Measurements from ENCODE around the gene KCTD3. TPM values are rescaled to one million over a fixed set of nuclear protein-coding genes. Genes with fewer than 3 reads are reported as not detected.

The KCTD3 gene
- total RNA-seq, result 24.2 TPM

DNA sequence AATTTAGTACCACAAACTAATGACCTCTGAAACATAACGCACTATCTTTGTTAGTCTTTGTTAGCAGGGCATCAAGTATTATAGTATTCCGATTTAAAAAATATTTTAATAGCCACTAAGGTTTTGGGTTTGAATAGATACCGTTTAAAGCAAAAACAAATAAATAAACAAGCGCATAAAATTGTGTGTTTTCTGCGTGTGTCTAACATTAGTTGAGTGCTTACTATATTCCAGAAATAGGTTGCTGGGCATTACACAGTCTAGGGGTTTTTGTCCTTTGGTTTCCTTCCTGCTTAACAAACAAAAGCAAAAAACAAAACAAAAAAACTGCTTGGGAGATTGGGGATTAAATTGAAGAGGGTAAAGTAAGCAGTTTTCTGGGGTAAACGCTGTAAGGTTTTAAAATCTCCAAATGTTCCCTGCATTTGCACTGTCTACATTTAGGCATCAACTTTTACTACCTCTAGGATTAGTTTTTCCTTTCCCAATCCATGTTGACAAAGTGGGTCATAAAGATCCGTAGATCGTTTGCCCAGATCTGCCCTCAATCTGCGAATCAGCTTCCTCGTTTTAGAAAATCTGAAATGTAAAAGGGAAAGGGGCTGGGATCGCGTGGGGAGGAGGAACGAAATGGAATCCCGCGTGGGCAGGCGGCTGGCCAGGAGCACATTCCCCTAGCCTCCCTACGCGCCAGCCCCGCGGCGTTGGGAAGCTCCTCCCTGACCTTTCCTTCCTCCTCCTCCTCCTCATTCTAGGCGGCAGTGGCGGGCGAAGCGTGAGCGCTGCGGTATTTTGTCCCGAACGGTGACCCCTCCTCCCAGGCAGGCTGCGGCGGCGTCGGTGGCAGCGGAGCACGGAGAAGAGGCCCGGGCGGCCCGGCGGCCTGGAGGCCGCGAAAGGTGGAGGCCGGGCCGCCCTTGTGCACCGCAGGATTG is at the start of gene KCTD3:
Gene KCTD3 (plus strand): TSS at position 749 of the 935 bp plus-strand sequence. CDS start 382 bp downstream, outside the sequence.
- DNase-seq (ENCODE audit: low read depth in 2 of 3, low spot score in 2 of 3), result peak in 2 of 3 donors; percentile 65 to 72

GRCh38 chr1:215517441-215517891 is 49.6 kb upstream of the KCTD3 start:
- DNase-seq (ENCODE audit: low read depth in 2 of 3, low spot score in 2 of 3), result no peak

GRCh38 chr1:215518594-215518993 is 48.5 kb upstream of the KCTD3 start:
- no peak for DNase-seq (ENCODE audit: low read depth in 2 of 3, low spot score in 2 of 3)

DNA sequence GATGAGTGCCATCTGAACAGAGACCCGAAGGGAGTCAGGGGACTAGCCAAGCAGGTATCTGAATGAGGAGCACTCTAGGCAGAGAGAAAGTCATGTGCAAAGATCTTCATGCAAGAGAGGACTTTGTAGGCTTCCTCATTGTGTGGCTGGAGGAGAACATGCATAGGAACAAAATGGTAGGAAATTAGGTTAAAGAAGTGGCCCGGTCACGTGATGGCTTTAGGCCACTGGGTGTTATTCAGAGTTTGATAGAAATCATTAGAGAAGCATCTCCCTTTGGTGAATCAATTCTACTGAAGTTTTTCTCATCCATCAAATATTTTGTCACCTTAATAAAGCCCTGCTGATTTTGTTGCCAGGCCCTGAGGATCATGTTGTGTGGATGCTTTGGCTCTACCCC is 45.8 kb upstream of the KCTD3 start:
- no peak for DNase-seq (ENCODE audit: low read depth in 2 of 3, low spot score in 2 of 3)

DNA sequence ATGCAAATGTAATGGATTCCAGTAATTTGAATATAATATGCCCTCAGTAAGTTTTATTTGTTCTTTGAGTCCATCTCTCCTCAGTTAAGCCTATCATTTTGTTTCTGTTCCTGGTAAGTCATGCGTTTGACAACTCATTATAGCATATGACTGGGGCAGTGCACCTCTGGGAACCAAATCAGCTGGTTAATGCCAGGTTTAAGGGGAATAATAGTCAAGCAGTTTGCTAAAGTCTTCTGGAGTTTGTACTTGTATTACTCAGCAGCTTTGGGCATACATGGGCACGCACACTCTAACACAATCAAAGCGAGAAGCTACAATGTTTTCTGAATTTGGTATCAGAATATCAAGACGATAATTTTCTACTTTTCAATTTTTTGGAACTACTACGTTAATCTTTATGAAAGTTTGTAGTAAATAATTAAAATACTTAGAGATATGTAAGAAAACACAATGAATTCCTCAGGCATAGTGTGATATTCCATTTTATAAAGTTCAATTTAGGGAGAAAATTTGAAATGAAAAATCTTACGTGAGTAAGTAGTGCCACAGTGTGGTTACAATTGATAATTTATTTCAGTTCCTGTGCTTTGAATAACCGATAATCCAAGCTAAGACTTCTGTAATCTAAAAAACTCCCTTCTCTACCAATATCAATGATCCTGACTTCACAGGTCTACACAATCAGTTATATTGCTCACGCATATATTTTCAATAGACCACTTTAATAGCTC is 43.8 kb upstream of the KCTD3 start:
- no peak for DNase-seq (ENCODE audit: low read depth in 2 of 3, low spot score in 2 of 3)

GRCh38 chr1:215523906-215524305 is 43.2 kb upstream of the KCTD3 start:
- DNase-seq (ENCODE audit: low read depth in 2 of 3, low spot score in 2 of 3), result no peak

DNA sequence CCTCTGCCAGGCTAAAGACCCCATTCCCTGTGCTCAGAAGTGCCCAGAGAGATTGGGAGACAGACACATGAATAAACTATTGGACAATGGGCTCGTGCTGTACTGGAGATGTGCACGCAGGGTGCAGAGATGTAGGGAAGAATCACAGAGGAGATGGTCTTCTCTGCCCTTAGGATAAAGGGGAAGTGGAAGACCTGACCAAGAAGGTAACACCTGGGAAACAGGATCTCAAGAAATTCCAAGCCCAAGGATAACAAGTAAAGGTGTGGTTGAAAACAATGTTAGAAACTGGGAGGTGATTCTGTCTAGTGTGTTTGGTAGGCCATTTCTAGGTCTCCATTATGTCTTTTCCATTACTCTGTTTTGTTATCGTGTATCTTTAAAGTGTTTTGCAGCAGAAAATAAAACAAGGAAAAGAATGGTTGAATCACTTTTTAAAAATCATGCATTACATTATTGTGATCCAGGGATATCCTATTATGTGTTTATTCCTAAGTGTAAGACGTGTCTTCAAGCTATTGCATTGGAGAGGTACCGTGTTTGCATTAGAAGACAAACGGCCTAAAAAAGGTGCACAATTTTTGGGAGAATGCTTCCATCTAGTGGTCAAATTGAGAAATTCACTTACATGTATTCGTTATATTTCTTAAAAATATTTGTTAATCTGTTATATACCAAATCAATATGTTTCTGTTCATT is 40.8 kb upstream of the KCTD3 start:
- peak; percentile 16 to 65 (median 19) for DNase-seq (ENCODE audit: low read depth in 2 of 3, low spot score in 2 of 3)

DNA sequence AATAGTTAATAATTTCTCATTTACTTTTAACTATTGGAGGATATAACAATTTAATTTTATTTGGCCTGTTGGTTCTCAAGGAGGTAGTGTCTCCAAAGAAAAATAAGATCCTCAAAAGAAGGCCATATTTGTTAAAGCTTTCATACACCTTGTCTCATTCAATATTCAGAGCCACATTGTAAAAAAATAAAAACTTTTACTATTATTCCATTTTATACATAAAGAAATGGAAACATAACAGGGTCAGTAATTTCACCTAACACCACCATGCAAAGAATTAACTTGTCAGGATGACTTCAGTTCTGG is 40.3 kb upstream of the KCTD3 start:
- no peak for DNase-seq (ENCODE audit: low read depth in 2 of 3, low spot score in 2 of 3)

GRCh38 chr1:215529111-215529510 is 38.0 kb upstream of the KCTD3 start:
- DNase-seq (ENCODE audit: low read depth in 2 of 3, low spot score in 2 of 3), result no peak

- DNase-seq (ENCODE audit: low read depth in 2 of 3, low spot score in 2 of 3), result no peak
Measured at GRCh38 chr1:215529571-215529970, 37.5 kb upstream of the KCTD3 start.

- DNase-seq (ENCODE audit: low read depth in 2 of 3, low spot score in 2 of 3), result no peak
Measured at GRCh38 chr1:215530401-215530984, 36.6 kb upstream of the KCTD3 start.

- DNase-seq (ENCODE audit: low read depth in 2 of 3, low spot score in 2 of 3), result peak in 1 of 3 donors; percentile 18
Measured at GRCh38 chr1:215539803-215540570, 27.1 kb upstream of the KCTD3 start.

- DNase-seq (ENCODE audit: low read depth in 2 of 3, low spot score in 2 of 3), result no peak
Measured at GRCh38 chr1:215542301-215542700, 24.8 kb upstream of the KCTD3 start.

DNA sequence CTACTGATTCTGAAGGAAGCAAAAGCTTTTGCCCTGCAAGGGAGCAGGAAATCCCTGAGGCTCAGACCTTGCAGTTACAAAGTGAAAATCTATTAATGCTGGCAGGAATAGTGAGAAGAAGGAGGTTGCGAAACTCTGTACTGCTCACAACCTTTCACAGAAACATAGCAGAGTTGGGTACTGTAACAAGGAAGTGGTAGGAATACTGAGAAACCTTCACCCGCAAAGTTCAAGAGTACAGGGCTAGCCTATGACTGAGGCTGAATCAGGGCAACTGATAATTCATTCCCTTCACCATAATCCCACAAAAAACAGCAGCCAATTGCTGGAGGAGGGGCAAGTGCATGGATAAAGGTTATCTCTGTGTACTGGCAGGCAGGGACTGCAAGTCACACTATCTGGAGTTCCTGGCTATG is 23.9 kb upstream of the KCTD3 start:
- DNase-seq (ENCODE audit: low read depth in 2 of 3, low spot score in 2 of 3), result no peak

DNA sequence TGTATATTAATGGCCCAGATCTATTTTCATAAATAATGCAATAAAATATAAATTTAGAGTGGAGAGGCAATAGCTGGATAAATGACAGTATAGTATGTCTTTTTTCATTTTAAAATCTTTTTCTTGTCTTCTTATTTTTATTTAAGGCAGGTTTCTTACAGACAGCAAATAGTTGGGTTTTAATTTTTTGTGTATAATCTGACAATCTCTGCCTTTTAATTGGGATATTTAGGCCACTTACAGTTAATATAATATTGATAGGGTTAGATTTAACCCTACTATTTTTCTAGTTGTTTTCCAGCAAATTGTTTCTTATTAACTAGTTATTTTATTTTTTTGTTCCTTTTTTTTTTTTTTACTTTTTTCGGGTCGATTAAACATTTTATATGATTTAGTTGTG is 23.3 kb upstream of the KCTD3 start:
- DNase-seq (ENCODE audit: low read depth in 2 of 3, low spot score in 2 of 3), result no peak

GRCh38 chr1:215544566-215544965 is 22.5 kb upstream of the KCTD3 start:
- no peak for DNase-seq (ENCODE audit: low read depth in 2 of 3, low spot score in 2 of 3)

DNA sequence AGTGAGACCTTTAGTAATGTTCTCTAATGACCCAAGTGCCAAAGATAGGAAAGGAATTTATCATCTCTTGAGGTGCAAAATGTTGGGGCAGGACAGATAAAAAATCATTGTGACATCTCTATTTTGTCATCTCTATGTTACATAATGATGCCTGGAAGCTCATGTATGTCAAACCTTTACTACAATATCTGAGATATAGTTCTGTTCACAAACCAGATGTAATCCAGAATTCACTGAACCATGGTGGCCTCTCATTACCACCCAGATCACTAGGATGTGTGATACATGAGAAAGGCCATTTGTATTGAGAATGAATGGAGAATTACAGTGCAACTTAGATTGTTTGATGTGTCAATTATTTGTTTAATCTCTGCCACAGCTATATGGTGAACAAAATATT is 22.0 kb upstream of the KCTD3 start:
- DNase-seq (ENCODE audit: low read depth in 2 of 3, low spot score in 2 of 3), result no peak

- DNase-seq (ENCODE audit: low read depth in 2 of 3, low spot score in 2 of 3), result no peak
Measured at GRCh38 chr1:215547011-215547410, 20.1 kb upstream of the KCTD3 start.

DNA sequence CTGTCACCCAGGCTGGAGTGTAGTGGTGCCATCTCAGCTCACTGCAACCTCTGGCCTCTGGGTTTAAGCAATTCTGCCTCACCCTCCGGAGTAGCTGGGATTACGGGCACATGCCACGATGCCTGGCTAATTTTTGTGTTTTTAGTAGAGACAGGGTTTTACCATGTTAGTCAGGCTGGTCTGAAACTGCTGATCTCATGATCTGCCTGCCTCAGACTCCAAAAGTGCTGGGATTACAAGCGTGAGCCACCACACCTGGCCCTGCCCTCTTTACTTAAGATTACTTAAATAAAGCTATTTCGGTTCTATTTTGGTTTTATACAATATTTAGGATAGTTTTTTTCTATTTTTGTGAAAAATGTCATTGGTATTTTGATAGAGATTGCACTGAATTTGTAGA is 15.3 kb upstream of the KCTD3 start:
- DNase-seq (ENCODE audit: low read depth in 2 of 3, low spot score in 2 of 3), result no peak

DNA sequence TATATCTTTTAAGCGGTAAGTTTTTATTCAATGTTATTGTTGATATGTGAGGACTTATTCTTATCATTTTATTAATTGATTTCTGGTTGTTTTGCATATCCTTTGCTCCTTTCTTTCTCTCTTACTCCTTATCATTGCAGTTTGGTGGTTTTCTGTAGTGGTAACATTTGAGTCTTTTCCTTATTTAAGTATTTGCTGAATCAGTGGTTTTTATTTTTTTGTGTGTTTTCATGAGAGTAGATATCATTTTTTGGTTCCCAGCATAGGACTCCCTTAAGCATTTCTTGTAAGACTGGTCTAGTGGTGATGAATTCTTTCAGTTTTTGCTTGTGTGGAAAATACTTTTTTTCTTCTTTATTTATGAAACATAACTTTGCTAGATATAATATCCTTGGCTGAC is 12.2 kb upstream of the KCTD3 start:
- no peak for DNase-seq (ENCODE audit: low read depth in 2 of 3, low spot score in 2 of 3)

All from hematopoietic multipotent progenitor cell (in vitro differentiated cells).